ENCODE measurements around the gene BAZ1B. TPM values are rescaled to one million over a fixed set of nuclear protein-coding genes. Genes with fewer than 3 reads are reported as not detected.
A peak's percentile ranks its signal among the peaks of the same experiment; 100 is the strongest.

BAZ1B gene
- total RNA-seq, 1 donor from 2014 or later: 80.7 TPM

GRCh38 chr7:73442222-73442902 is 79.7 kb downstream of the BAZ1B start:
- H3K9me3 Mint-ChIP-seq (ENCODE audit: unreplicated experiment): no peaks in the 10 kb centered on the region
- TF ChIP-seq CTCF (IDR thresholded peaks at IDR 0.05): no peak
- H3K36me3 Mint-ChIP-seq (ENCODE audit: unreplicated experiment): peaks cover 44% of the 10 kb centered on the region
- no peak overlapping the region for H3K27ac Mint-ChIP-seq (ENCODE audit: unreplicated experiment)
- no peak for DNase-seq (ENCODE audit: extremely low spot score, unreplicated experiment)
- H3K4me1 Mint-ChIP-seq (ENCODE audit: unreplicated experiment): peaks cover 9% of the 10 kb centered on the region
- H3K4me3 Mint-ChIP-seq (ENCODE audit: unreplicated experiment): no peak overlapping the region
- no peaks in the 10 kb centered on the region for H3K27me3 Mint-ChIP-seq (ENCODE audit: unreplicated experiment)

- no peak for DNase-seq (ENCODE audit: extremely low spot score, unreplicated experiment)
- H3K4me1 Mint-ChIP-seq (ENCODE audit: unreplicated experiment): peaks cover 24% of the 10 kb centered on the region
- no peak overlapping the region for H3K4me3 Mint-ChIP-seq (ENCODE audit: unreplicated experiment)
- H3K27ac Mint-ChIP-seq (ENCODE audit: unreplicated experiment): no peak overlapping the region
- peaks cover 27% of the 10 kb centered on the region for H3K36me3 Mint-ChIP-seq (ENCODE audit: unreplicated experiment)
- H3K27me3 Mint-ChIP-seq (ENCODE audit: unreplicated experiment): no peaks in the 10 kb centered on the region
- no peaks in the 10 kb centered on the region for H3K9me3 Mint-ChIP-seq (ENCODE audit: unreplicated experiment)
- TF ChIP-seq CTCF (IDR thresholded peaks at IDR 0.05): no peak
Observed at GRCh38 chr7:73439410-73439704, 82.7 kb downstream of the BAZ1B start.

- H3K9me3 Mint-ChIP-seq (ENCODE audit: unreplicated experiment): no peaks in the 10 kb centered on the region
- no peaks in the 10 kb centered on the region for H3K27me3 Mint-ChIP-seq (ENCODE audit: unreplicated experiment)
- peaks cover 25% of the 10 kb centered on the region for H3K36me3 Mint-ChIP-seq (ENCODE audit: unreplicated experiment)
- H3K4me3 Mint-ChIP-seq (ENCODE audit: unreplicated experiment): no peak overlapping the region
- no peak overlapping the region for H3K27ac Mint-ChIP-seq (ENCODE audit: unreplicated experiment)
- TF ChIP-seq CTCF (IDR thresholded peaks at IDR 0.05): no peak
- peaks cover 24% of the 10 kb centered on the region for H3K4me1 Mint-ChIP-seq (ENCODE audit: unreplicated experiment)
- DNase-seq (ENCODE audit: extremely low spot score, unreplicated experiment): no peak
Observed at GRCh38 chr7:73438547-73439409, 83.3 kb downstream of the BAZ1B start.

- TF ChIP-seq CTCF (IDR thresholded peaks at IDR 0.05): no peak
- H3K9me3 Mint-ChIP-seq (ENCODE audit: unreplicated experiment): no peaks in the 10 kb centered on the region
- no peak for DNase-seq (ENCODE audit: extremely low spot score, unreplicated experiment)
- peak overlapping the region; percentile 47 for H3K27ac Mint-ChIP-seq (ENCODE audit: unreplicated experiment)
- H3K4me1 Mint-ChIP-seq (ENCODE audit: unreplicated experiment): peaks cover 24% of the 10 kb centered on the region
- no peaks in the 10 kb centered on the region for H3K27me3 Mint-ChIP-seq (ENCODE audit: unreplicated experiment)
- no peak overlapping the region for H3K4me3 Mint-ChIP-seq (ENCODE audit: unreplicated experiment)
- peaks cover 18% of the 10 kb centered on the region for H3K36me3 Mint-ChIP-seq (ENCODE audit: unreplicated experiment)
Observed at GRCh38 chr7:73437621-73438416, 84.3 kb downstream of the BAZ1B start.

- Mint-ChIP-seq H3K4me3 (ENCODE audit: unreplicated experiment) (no peak overlapping the region), H3K36me3 (ENCODE audit: unreplicated experiment) (peaks cover 11% of the 10 kb centered on the region), H3K27ac (ENCODE audit: unreplicated experiment) (no peak overlapping the region), H3K4me1 (ENCODE audit: unreplicated experiment) (peaks cover 24% of the 10 kb centered on the region), H3K27me3 (ENCODE audit: unreplicated experiment) (no peaks in the 10 kb centered on the region), H3K9me3 (ENCODE audit: unreplicated experiment) (no peaks in the 10 kb centered on the region)
- no peak for TF ChIP-seq CTCF (IDR thresholded peaks at IDR 0.05)
- no peak for DNase-seq (ENCODE audit: extremely low spot score, unreplicated experiment)
Observed at GRCh38 chr7:73437091-73437490, 85.0 kb downstream of the BAZ1B start.

All from osteocyte (in vitro differentiated cells).